H1 (cell line): ENCODE results near the gene BRD4. TPM values are rescaled to one million over a fixed set of nuclear protein-coding genes. Genes with fewer than 3 reads are reported as not detected.

Experiments used
- CTCF ChIA-PET: fragments of 300-600 bp; sonication (Branson Sonifier 250); formaldehyde crosslinking; loops from one replicate; lab custom pipeline; 2021; ENCODE audit not compliant: partially characterized antibody; lab: Charles Lee
- POLR2A ChIA-PET: fragments of 300-600 bp; sonication (Branson Sonifier 250); formaldehyde crosslinking; loops from one replicate; lab custom pipeline; 2021; ENCODE audit warnings: inconsistent platforms; ENCODE audit not compliant: partially characterized antibody; lab: Charles Lee
- DNase-seq, 2 experiments: peaks; one replicate each; pipeline versions ENCODE4 v3.0.0 to v3.0.0-alpha.2; 2010 to 2022; ENCODE audit warnings: low spot score in 2 of 2, low read depth in 1 of 2, mixed read lengths in 1 of 2
- FAIRE-seq: peaks from 2 replicates; lab custom pipeline; 2011; peaks lifted over from hg19 to GRCh38; lab: Jason Lieb, UNC
- H2AFZ ChIP-seq: 2 replicates; pipeline ENCODE4 v1.8.1; 2012; ENCODE audit warnings: low read length, inconsistent platforms
- H2AK5ac ChIP-seq: 2 replicates; pipeline ENCODE4 v1.6.1; 2013; ENCODE audit warnings: low read depth, low read length
- H2BK120ac ChIP-seq: replicated peaks from 2 replicates; pipeline ENCODE3; 2013; ENCODE audit warnings: low read depth, low read length, inconsistent platforms
- H2BK12ac ChIP-seq: 2 replicates; pipeline ENCODE4 v1.6.1; 2013; ENCODE audit warnings: low read depth, low read length
- H2BK15ac ChIP-seq: 2 replicates; pipeline ENCODE4 v1.6.1; 2013; ENCODE audit warnings: low read length
- H2BK20ac ChIP-seq: 2 replicates; pipeline ENCODE4 v1.6.1; 2013; ENCODE audit warnings: low read length
- H2BK5ac ChIP-seq: 2 replicates; pipeline ENCODE4 v1.6.1; 2013; ENCODE audit warnings: low read depth, low read length
- H3K14ac ChIP-seq: 2 replicates; pipeline ENCODE4 v1.6.1; 2013; ENCODE audit warnings: inconsistent platforms; ENCODE audit not compliant: insufficient read length
- H3K18ac ChIP-seq: 2 replicates; pipeline ENCODE4 v1.6.1; 2013; ENCODE audit warnings: low read length; ENCODE audit errors: extremely low read depth
- H3K23ac ChIP-seq: 2 replicates; pipeline ENCODE4 v1.6.1; 2013; ENCODE audit warnings: inconsistent platforms; ENCODE audit not compliant: insufficient read length
- H3K23me2 ChIP-seq: 2 replicates; pipeline ENCODE4 v1.6.1; 2013; ENCODE audit warnings: low read depth, low read length
- H3K27ac ChIP-seq: 2 replicates; pipeline ENCODE4 v1.6.1; 2011; ENCODE audit warnings: low read depth, low read length, inconsistent platforms
- H3K27me3 ChIP-seq, 4 experiments: replicated peaks in 1 of 4; 1 replicate in 1 of 4; 2 replicates in 3 of 4; pipeline versions ENCODE4 v1.6.1 to v1.8.1; 2011 to 2013; ENCODE audit warnings: low read length in 3 of 4, mild to moderate bottlenecking in 3 of 4, inconsistent platforms in 2 of 4, mixed read lengths in 2 of 4, moderate library complexity in 1 of 4; ENCODE audit not compliant: control insufficient read depth in 3 of 4, insufficient read depth in 3 of 4; ENCODE audit errors: extremely low read depth in 1 of 4
- H3K36me3 ChIP-seq, 4 experiments: 2 replicates each; pipeline versions ENCODE4 v1.6.1 to v1.8.1; 2011 to 2013; ENCODE audit warnings: mild to moderate bottlenecking in 4 of 4, low read length in 3 of 4, moderate library complexity in 2 of 4, control low read depth in 1 of 4, inconsistent platforms in 1 of 4; ENCODE audit not compliant: insufficient read depth in 4 of 4, control insufficient read depth in 2 of 4
- H3K4ac ChIP-seq: replicated peaks from 2 replicates; pipeline ENCODE3; 2013; ENCODE audit warnings: low read length, low read depth, mixed read lengths, inconsistent platforms; ENCODE audit not compliant: insufficient read length
- H3K4me1 ChIP-seq, 4 experiments: replicated peaks in 1 of 4; 1 replicate in 1 of 4; 2 replicates in 3 of 4; pipeline versions ENCODE4 v1.6.1 to v1.8.1; 2011 to 2013; ENCODE audit warnings: low read length in 3 of 4, inconsistent platforms in 2 of 4, mixed read lengths in 1 of 4; ENCODE audit not compliant: insufficient read depth in 4 of 4, control insufficient read depth in 3 of 4
- H3K4me2 ChIP-seq, 2 experiments: 2 replicates each; pipeline versions ENCODE4 v1.6.1 to v1.8.1; 2011 to 2013; ENCODE audit warnings: low read depth in 2 of 2, low read length in 2 of 2, control low read depth in 1 of 2, inconsistent platforms in 1 of 2, mild to moderate bottlenecking in 1 of 2; ENCODE audit not compliant: insufficient read depth in 1 of 2
- H3K4me3 ChIP-seq, 4 experiments: fragments of 200-600, 300-600 bp in 1 of 4; sonication (generic), shearing (Covaris generic), sonication (Bioruptor Twin) in 1 of 4; 2 replicates each; pipeline versions ENCODE4 v1.5.1 to v1.8.1; 2011 to 2016; ENCODE audit warnings: low read length in 4 of 4, low read depth in 3 of 4, control low read depth in 2 of 4, inconsistent platforms in 2 of 4, mild to moderate bottlenecking in 2 of 4, mixed read lengths in 1 of 4, moderate library complexity in 1 of 4; ENCODE audit not compliant: insufficient read depth in 2 of 4; ENCODE audit errors: extremely low read depth in 1 of 4
- H3K56ac ChIP-seq: replicated peaks from 2 replicates; pipeline ENCODE3; 2013; ENCODE audit warnings: low read depth, mild to moderate bottlenecking, mixed read lengths, low read length, inconsistent platforms; ENCODE audit not compliant: insufficient read length
- H3K79me1 ChIP-seq: 2 replicates; pipeline ENCODE4 v1.6.1; 2013; ENCODE audit warnings: low read depth, low read length, control low read depth
- H3K79me2 ChIP-seq, 2 experiments: 2 replicates each; pipeline versions ENCODE4 v1.6.1 to v1.8.1; 2012 to 2013; ENCODE audit warnings: low read length in 2 of 2, mild to moderate bottlenecking in 2 of 2, inconsistent platforms in 1 of 2; ENCODE audit not compliant: insufficient read depth in 2 of 2, control insufficient read depth in 1 of 2
- H3K9ac ChIP-seq, 4 experiments: replicated peaks in 1 of 4; 1 replicate in 1 of 4; 2 replicates in 3 of 4; pipeline versions ENCODE4 v1.6.1 to v1.8.1; 2011 to 2013; ENCODE audit warnings: low read depth in 3 of 4, low read length in 3 of 4, control low read depth in 2 of 4, mild to moderate bottlenecking in 2 of 4, moderate library complexity in 2 of 4, inconsistent platforms in 1 of 4; ENCODE audit errors: extremely low read depth in 1 of 4
- H3K9me3 ChIP-seq, 2 experiments: 2 replicates each; pipeline versions ENCODE4 v1.6.1 to v1.8.1; 2012 to 2013; ENCODE audit warnings: mild to moderate bottlenecking in 2 of 2, moderate library complexity in 2 of 2, control low read depth in 1 of 2, inconsistent platforms in 1 of 2, low read depth in 1 of 2, low read length in 1 of 2, mixed read lengths in 1 of 2; ENCODE audit not compliant: insufficient read depth in 2 of 2
- H4K20me1 ChIP-seq, 2 experiments: replicated peaks in 1 of 2; 2 replicates each; pipeline versions ENCODE3 to v1.8.1; 2011 to 2013; ENCODE audit warnings: inconsistent platforms in 2 of 2, low read length in 2 of 2, mild to moderate bottlenecking in 1 of 2; ENCODE audit not compliant: insufficient read depth in 2 of 2, control insufficient read depth in 1 of 2
- H4K5ac ChIP-seq: 2 replicates; pipeline ENCODE4 v1.6.1; 2013; ENCODE audit warnings: low read length, low read depth, mixed read lengths, inconsistent platforms; ENCODE audit not compliant: insufficient read length
- H4K8ac ChIP-seq: 2 replicates; pipeline ENCODE4 v1.8.0; 2013; ENCODE audit warnings: mild to moderate bottlenecking, moderate library complexity, low read length, inconsistent platforms; ENCODE audit not compliant: insufficient read depth; ENCODE audit errors: extremely low read depth
- H4K91ac ChIP-seq: replicated peaks from 2 replicates; pipeline ENCODE3; 2013; ENCODE audit warnings: low read length, mixed read lengths, inconsistent platforms; ENCODE audit not compliant: insufficient read length
- CEBPB ChIP-seq: IDR thresholded peaks from 2 replicates; pipeline ENCODE4 v1.6.1; 2012; ENCODE audit warnings: low read depth, low read length
- CHD1 ChIP-seq: IDR thresholded peaks from 2 replicates; pipeline ENCODE4 v1.6.1; 2012; ENCODE audit warnings: low read depth, low read length, improper control_type of control experiment
- CREB1 ChIP-seq: IDR thresholded peaks from 2 replicates; pipeline ENCODE4 v1.6.1; 2012; ENCODE audit warnings: inconsistent platforms
- NANOG ChIP-seq: IDR thresholded peaks from 2 replicates; pipeline ENCODE4 v1.6.1; 2011; ENCODE audit warnings: low read length, low read depth, mild to moderate bottlenecking, inconsistent platforms; ENCODE audit not compliant: insufficient read depth, poor library complexity, severe bottlenecking
- PHF8 ChIP-seq: fragments of 200-600 bp; sonication (generic); conservative IDR thresholded peaks from 2 replicates; pipeline ENCODE4 v1.7.1; 2012; ENCODE audit warnings: low read depth, mild to moderate bottlenecking, inconsistent platforms, low read length, moderate library complexity
- POU5F1 ChIP-seq: IDR thresholded peaks from 2 replicates; pipeline ENCODE4 v1.6.1; 2011; ENCODE audit warnings: low read depth, mild to moderate bottlenecking, low read length, moderate library complexity
- SAP30 ChIP-seq: fragments of 300-600 bp; sonication (generic); IDR thresholded peaks from 2 replicates; pipeline ENCODE4 v1.7.1; 2012; ENCODE audit warnings: low read length, moderate library complexity, mild to moderate bottlenecking, inconsistent platforms; ENCODE audit not compliant: insufficient read depth, insufficient replicate concordance
- SP2 ChIP-seq: IDR thresholded peaks from 2 replicates; pipeline ENCODE4 v1.6.1; 2012; ENCODE audit warnings: mild to moderate bottlenecking, low read length, inconsistent platforms
- ZNF274 ChIP-seq: IDR thresholded peaks from 2 replicates; pipeline ENCODE4 v1.7.0; 2012; ENCODE audit warnings: low read length, borderline replicate concordance; ENCODE audit errors: extremely low read depth
- WGBS, 2 experiments: shearing (Covaris generic) in 1 of 2; methylation state at CpG; one replicate each; pipeline versions ENCODE4 v1.1.6 to v1.1.7; 2013 to 2015; ENCODE audit warnings: low lambda C conversion rate in 2 of 2, mixed read lengths in 2 of 2, inconsistent platforms in 1 of 2, low coverage in 1 of 2, missing lambda C conversion rate in 1 of 2; ENCODE audit not compliant: insufficient replicate concordance in 2 of 2, insufficient coverage in 1 of 2, insufficient read length in 1 of 2; ENCODE audit errors: extremely low coverage in 1 of 2, missing lambda C conversion rate in 1 of 2; 5-methylcytosine and 5-hydroxymethylcytosine counted together
- polyA plus RNA-seq, 7 experiments: library from polyadenylated mRNA; depleted of rRNA in 3 of 7; stranded (reverse) in 5 of 7; unstranded in 2 of 7; fragments of >200 nt in 5 of 7; fragments of 200-250 nt in 2 of 7; gene quantifications; 1 replicate in 5 of 7; 2 replicates in 1 of 7; 4 replicates in 1 of 7; pipeline versions ENCODE4 v1.2.1 to v1.2.3, GENCODE V29; 2011 to 2013; ENCODE audit warnings: missing spikeins in 2 of 7, mixed read lengths in 2 of 7
- total RNA-seq: library from RNA; stranded (reverse); fragmentation: NEBNext Ultra II Directional; extraction: Animal tissue kit (Norgen Biotek cat#: 25700); gene quantifications from 2 replicates; pipeline ENCODE4 v1.2.1, GENCODE V29; 2021
- TF ChIP-seq, protein P1 (sequence below): IDR thresholded peaks from 2 replicates; pipeline ENCODE4 v1.6.1; 2012; ENCODE audit warnings: low read length, inconsistent platforms

BRD4 gene
- total and polyA plus RNA-seq, 2 of the 8 experiments (the other 6 are each of a cell fraction or from before 2014, with no cell fraction given): 14.1 to 146 TPM

DNA sequence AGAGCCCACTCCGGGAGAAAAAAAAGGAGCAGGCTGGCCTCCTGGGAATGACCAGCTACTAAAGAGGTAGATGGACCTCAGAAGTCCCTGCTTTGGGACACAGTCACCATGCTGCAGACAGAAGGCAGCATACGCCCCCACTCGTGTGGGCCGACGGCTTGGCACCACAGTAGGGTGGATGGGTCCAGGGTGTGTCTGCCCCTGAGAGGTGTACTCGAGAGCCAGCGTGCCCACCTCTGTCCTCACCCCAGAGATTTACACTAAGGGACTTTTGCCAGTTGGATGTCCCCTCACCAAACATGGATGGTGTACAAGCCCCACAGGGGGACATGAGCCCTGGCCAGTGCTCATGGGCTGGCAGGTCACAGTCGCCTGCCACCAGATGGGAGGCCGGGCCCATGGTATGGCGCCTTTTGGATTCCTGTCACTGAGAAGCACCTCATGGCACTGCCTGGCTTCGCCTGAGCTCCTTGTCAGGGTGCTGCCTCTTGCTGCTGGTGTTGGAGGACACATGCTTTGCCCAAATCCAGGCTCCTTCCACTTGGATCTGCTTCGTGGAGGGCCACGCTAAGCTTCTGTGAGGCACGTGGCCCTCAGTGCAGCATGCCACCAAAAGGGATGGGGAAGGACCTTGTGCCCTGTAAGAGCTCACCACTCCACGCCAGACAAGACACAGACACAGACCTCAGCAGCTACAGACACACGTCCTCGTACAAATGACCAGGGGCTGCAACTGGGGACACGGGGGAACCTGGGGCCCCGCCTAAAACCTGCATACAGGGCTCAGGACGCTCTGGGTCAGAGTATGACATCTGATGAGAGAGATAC, 86.8 kb downstream of the BRD4 start:
- H2BK120ac ChIP-seq: no peak overlapping the region
- H3K14ac ChIP-seq: no peak overlapping the region
- no peak overlapping the region; a peak in 1 of 7 replicates for H3K9ac ChIP-seq
- no peak overlapping the region for H3K4ac ChIP-seq
- H2BK15ac ChIP-seq: no peak overlapping the region
- no peaks in the 10 kb centered on the region for H3K23me2 ChIP-seq
- WGBS, 2 experiments: 92% methylated on average over 20 of the region's 20 CpGs; no CpG with 5 or more reads in 1 of the 2 experiments
- no peak overlapping the region for H4K91ac ChIP-seq
- ChIA-PET POLR2A (interaction anchor here (1.2 kb wide), 2 partner anchors 13 to 79 kb away, joined by 3 read pairs; no protein-coding TSS in a partner anchor), CTCF (interaction anchor here (1.2 to 1.4 kb wide), 3 partner anchors 11 to 68 kb away, joined by 3 to 4 read pairs (median 4); partner anchors contain the start of gene EPHX3)
- no peak overlapping the region for H2BK5ac ChIP-seq
- peaks cover 0 to under 1% (median 0%) of the 10 kb centered on the region in 4 experiments; a peak in 2 of 7 replicates for H3K4me1 ChIP-seq
- no peak overlapping the region for H3K4me3 ChIP-seq
- H3K18ac ChIP-seq: no peak overlapping the region
- no peak overlapping the region for H3K23ac ChIP-seq
- no peak overlapping the region for H2AK5ac ChIP-seq
- peaks cover 0 to 5% of the 10 kb centered on the region in 2 experiments; a peak in 2 of 4 replicates for H3K79me2 ChIP-seq
- no peak overlapping the region for H3K4me2 ChIP-seq
- H3K56ac ChIP-seq: no peak overlapping the region
- H3K27me3 ChIP-seq: no peaks in the 10 kb centered on the region
- H4K20me1 ChIP-seq: peaks cover 23 to 25% of the 10 kb centered on the region in 2 experiments
- H3K27ac ChIP-seq: no peak overlapping the region; the same call in 1 of the 2 replicates
- no peak overlapping the region for H2AFZ ChIP-seq
- no peak for DNase-seq
- no peak overlapping the region; the same call in none of the 2 replicates for H4K8ac ChIP-seq
- H3K36me3 ChIP-seq: peaks cover 15 to 50% (median 30%) of the 10 kb centered on the region in 4 experiments
- H2BK12ac ChIP-seq: no peak overlapping the region
- H3K79me1 ChIP-seq: peaks cover 20% of the 10 kb centered on the region
- H2BK20ac ChIP-seq: no peak overlapping the region
- no peak for FAIRE-seq
- H4K5ac ChIP-seq: no peak overlapping the region
- H3K9me3 ChIP-seq: no peaks in the 10 kb centered on the region
- TF ChIP-seq CHD1 (no peak), POU5F1 (no peak), SP2 (no peak), ZNF274 (no peak), SAP30 (no peak), NANOG (no peak), CREB1 (no peak), CEBPB (no peak), PHF8 (no peak)
- TF ChIP-seq, protein P1, sequence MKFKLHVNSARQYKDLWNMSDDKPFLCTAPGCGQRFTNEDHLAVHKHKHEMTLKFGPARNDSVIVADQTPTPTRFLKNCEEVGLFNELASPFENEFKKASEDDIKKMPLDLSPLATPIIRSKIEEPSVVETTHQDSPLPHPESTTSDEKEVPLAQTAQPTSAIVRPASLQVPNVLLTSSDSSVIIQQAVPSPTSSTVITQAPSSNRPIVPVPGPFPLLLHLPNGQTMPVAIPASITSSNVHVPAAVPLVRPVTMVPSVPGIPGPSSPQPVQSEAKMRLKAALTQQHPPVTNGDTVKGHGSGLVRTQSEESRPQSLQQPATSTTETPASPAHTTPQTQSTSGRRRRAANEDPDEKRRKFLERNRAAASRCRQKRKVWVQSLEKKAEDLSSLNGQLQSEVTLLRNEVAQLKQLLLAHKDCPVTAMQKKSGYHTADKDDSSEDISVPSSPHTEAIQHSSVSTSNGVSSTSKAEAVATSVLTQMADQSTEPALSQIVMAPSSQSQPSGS: no peak
